HepG2 (cell line): ENCODE data around the gene ATP11C. TPM values are rescaled to one million over a fixed set of nuclear protein-coding genes. Genes with fewer than 3 reads are reported as not detected.

ENCODE experiments used
- ATAC-seq: fragments of 200-7000 bp; cut with Tn5 transposase; 3 replicates; pipeline ENCODE4 v1.9.1; 2020; ENCODE audit warnings: mild to moderate bottlenecking, moderate library complexity
- BruUV-seq: library from RNA; stranded (reverse); fragments of 400-500 nt; replicated peaks from 2 replicates; lab custom pipeline; 2021; lab: Mats Ljungman, UMichigan
- CTCF ChIA-PET: fragments of 300-600 bp; formaldehyde crosslinking; extraction: SDS; loops from one replicate; lab custom pipeline; 2021; ENCODE audit warnings: low total read pairs, inconsistent platforms, low intra/inter-chr PET ratio; lab: Yijun Ruan, JAX
- POLR2A ChIA-PET: fragments of 350-600 bp; sonication (Branson Sonifier 250); formaldehyde crosslinking; loops from one replicate; lab custom pipeline; 2020; ENCODE audit warnings: antibody characterized with exemption, inconsistent platforms; lab: Yijun Ruan, JAX
- DNase-seq: peaks from one replicate; pipeline ENCODE4 v3.0.0-alpha.2; 2015; ENCODE audit warnings: low spot score
- FAIRE-seq: peaks from 3 replicates; lab custom pipeline; 2011; peaks lifted over from hg19 to GRCh38; lab: Jason Lieb, UNC
- H2AFZ ChIP-seq: one replicate; pipeline ENCODE4 v1.6.1; 2011; ENCODE audit warnings: low read length, inconsistent platforms
- H3K27ac ChIP-seq: fragments of 300-600 bp; 3 replicates; pipeline ENCODE4 v1.8.0; 2011; ENCODE audit warnings: mixed run types, mild to moderate bottlenecking, mixed read lengths, low read length, inconsistent platforms; ENCODE audit not compliant: insufficient read depth; ENCODE audit errors: extremely low read length
- H3K27me3 ChIP-seq, 2 experiments: fragments of 200-600 bp in 1 of 2; 2 replicates in 1 of 2; 3 replicates in 1 of 2; pipeline versions ENCODE4 v1.6.0 to v1.8.0; 2011; ENCODE audit warnings: low read length in 2 of 2, mild to moderate bottlenecking in 2 of 2, moderate library complexity in 2 of 2, inconsistent platforms in 1 of 2; ENCODE audit not compliant: insufficient read depth in 2 of 2, control insufficient read depth in 1 of 2
- H3K36me3 ChIP-seq, 2 experiments: fragments of 200-600 bp in 1 of 2; replicated peaks in 1 of 2; 2 replicates in 1 of 2; 3 replicates in 1 of 2; pipeline versions ENCODE4 v1.5.1 to v1.8.0; 2011; ENCODE audit warnings: low read length in 2 of 2, inconsistent platforms in 1 of 2; ENCODE audit not compliant: insufficient read depth in 2 of 2, control insufficient read depth in 1 of 2
- H3K4me1 ChIP-seq: 2 replicates; pipeline ENCODE4 v1.5.1; 2012; ENCODE audit warnings: low read length, inconsistent platforms; ENCODE audit not compliant: insufficient read depth
- H3K4me2 ChIP-seq: 2 replicates; pipeline ENCODE4 v1.6.0; 2011; ENCODE audit warnings: low read depth, low read length, inconsistent platforms
- H3K4me3 ChIP-seq, 3 experiments: fragments of 200-600 bp in 1 of 3; sonication (generic), shearing (Covaris generic) in 1 of 3; replicated peaks in 1 of 3; 2 replicates each; pipeline ENCODE4 v1.5.1; 2011 to 2016; ENCODE audit warnings: low read length in 3 of 3, inconsistent platforms in 2 of 3, low read depth in 2 of 3, mild to moderate bottlenecking in 2 of 3, control low read depth in 1 of 3, mixed read lengths in 1 of 3; ENCODE audit not compliant: insufficient read depth in 1 of 3
- H3K79me2 ChIP-seq: one replicate; pipeline ENCODE4 v1.6.1; 2011; ENCODE audit warnings: low read length, inconsistent platforms; ENCODE audit not compliant: insufficient read depth
- H3K9ac ChIP-seq: 2 replicates; pipeline ENCODE4 v1.6.0; 2011; ENCODE audit warnings: mild to moderate bottlenecking, low read depth, low read length, inconsistent platforms; ENCODE audit not compliant: insufficient read depth
- H3K9me3 ChIP-seq: 2 replicates; pipeline ENCODE4 v1.5.1; 2012; ENCODE audit warnings: mild to moderate bottlenecking, low read length
- H4K20me1 ChIP-seq: 2 replicates; pipeline ENCODE4 v1.6.0; 2011; ENCODE audit warnings: inconsistent platforms, mild to moderate bottlenecking, low read length, moderate library complexity; ENCODE audit not compliant: insufficient read depth
- DRAP1 ChIP-seq: IDR thresholded peaks from 2 replicates; pipeline ENCODE4 v1.6.1; 2016; ENCODE audit warnings: missing genetic modification reagents, missing compliant biosample characterization
- ETV6 ChIP-seq: sonication (generic); formaldehyde crosslinking; conservative IDR thresholded peaks from 2 replicates; pipeline ENCODE4 v1.4.0; 2020; ENCODE audit warnings: missing genetic modification reagents
- FLYWCH1 ChIP-seq: sonication (generic); formaldehyde crosslinking; IDR thresholded peaks from 2 replicates; pipeline ENCODE4 v1.8.1; 2023; ENCODE audit warnings: mild to moderate bottlenecking, missing genetic modification reagents
- FOXK2 ChIP-seq: fragments of 450-650 bp; IDR thresholded peaks from 2 replicates; pipeline ENCODE4 v1.6.1; 2016
- FOXP4 ChIP-seq: sonication (generic); formaldehyde crosslinking; IDR thresholded peaks from 2 replicates; pipeline ENCODE4 v1.4.0; 2020; ENCODE audit warnings: missing genetic modification reagents
- HDAC1 ChIP-seq: sonication (generic); formaldehyde crosslinking; IDR thresholded peaks from 2 replicates; pipeline ENCODE4 v1.5.1; 2020; ENCODE audit warnings: mild to moderate bottlenecking, missing genetic modification reagents
- MAFK ChIP-seq, 2 experiments: IDR thresholded peaks in 1 of 2; conservative IDR thresholded peaks in 1 of 2; 2 replicates each; pipeline ENCODE4 v1.6.1; 2011; ENCODE audit warnings: improper control_type of control experiment in 2 of 2, low read length in 2 of 2
- MEIS1 ChIP-seq: sonication (generic); formaldehyde crosslinking; IDR thresholded peaks from 2 replicates; pipeline ENCODE4 v1.9.0; 2021; ENCODE audit warnings: mild to moderate bottlenecking, missing genetic modification reagents, moderate library complexity, borderline replicate concordance
- MYNN ChIP-seq: sonication (generic); formaldehyde crosslinking; IDR thresholded peaks from 2 replicates; pipeline ENCODE4 v1.4.0; 2020; ENCODE audit warnings: mild to moderate bottlenecking, low read depth, missing genetic modification reagents
- SRSF9 ChIP-seq: fragments of 200-400 bp; formaldehyde crosslinking; IDR thresholded peaks from 2 replicates; pipeline ENCODE4 v1.6.1; 2018; ENCODE audit warnings: borderline replicate concordance, mild to moderate bottlenecking, low read depth, low read length; ENCODE audit not compliant: insufficient read depth, poor library complexity, severe bottlenecking
- TCF7 ChIP-seq: sonication (generic); IDR thresholded peaks from 2 replicates; pipeline ENCODE4 v1.6.1; 2016; ENCODE audit warnings: antibody characterized with exemption, low read depth
- TIGD3 ChIP-seq: sonication (generic); formaldehyde crosslinking; IDR thresholded peaks from 2 replicates; pipeline ENCODE4 v1.5.1; 2020; ENCODE audit warnings: mild to moderate bottlenecking, missing genetic modification reagents, borderline replicate concordance
- TSC22D2 ChIP-seq: sonication (generic); formaldehyde crosslinking; IDR thresholded peaks from 2 replicates; pipeline ENCODE4 v1.5.1; 2020; ENCODE audit warnings: missing genetic modification reagents, mild to moderate bottlenecking, borderline replicate concordance
- ZBTB49 ChIP-seq: sonication (generic); formaldehyde crosslinking; IDR thresholded peaks from 2 replicates; pipeline ENCODE4 v1.4.0; 2020; ENCODE audit warnings: missing genetic modification reagents, borderline replicate concordance
- ZC3H4 ChIP-seq: sonication (generic); formaldehyde crosslinking; IDR thresholded peaks from 2 replicates; pipeline ENCODE4 v1.4.0; 2020; ENCODE audit warnings: missing genetic modification reagents, borderline replicate concordance
- ZNF17 ChIP-seq: sonication (generic); formaldehyde crosslinking; IDR thresholded peaks from 2 replicates; pipeline ENCODE4 v1.5.0; 2020; ENCODE audit warnings: mild to moderate bottlenecking, missing genetic modification reagents
- ZNF264 ChIP-seq: sonication (generic); formaldehyde crosslinking; IDR thresholded peaks from 2 replicates; pipeline ENCODE4 v1.4.0; 2020; ENCODE audit warnings: missing genetic modification reagents
- ZNF343 ChIP-seq: sonication (generic); formaldehyde crosslinking; IDR thresholded peaks from 2 replicates; pipeline ENCODE4 v1.4.0; 2020; ENCODE audit warnings: mild to moderate bottlenecking, missing genetic modification reagents
- ZNF878 ChIP-seq: sonication (generic); formaldehyde crosslinking; IDR thresholded peaks from 2 replicates; pipeline ENCODE4 v1.8.1; 2023; ENCODE audit warnings: mild to moderate bottlenecking, missing genetic modification reagents, moderate library complexity
- WGBS: methylation state at CpG from one replicate; pipeline ENCODE4 v1.1.6; 2017; ENCODE audit warnings: low lambda C conversion rate; 5-methylcytosine and 5-hydroxymethylcytosine counted together
- in situ Hi-C: cut with HindIII; loops from 2 replicates; pipeline ENCODE4 v1.10.0; 2017; ENCODE audit warnings: low pct_unique_long_range_greater_than_20kb; ENCODE audit not compliant: extremely low pct_ligation_motif_present
- intact Hi-C: fragments of 100-400 bp; cut with micrococcal nuclease; formaldehyde crosslinking; loops from one replicate; pipeline ENCODE4 v1.10.0; 2022; ENCODE audit not compliant: unreplicated experiment
- polyA plus RNA-seq, 8 experiments: library from polyadenylated mRNA; depleted of rRNA in 3 of 8; stranded (reverse) in 7 of 8; unstranded in 1 of 8; fragments of >200 nt; fragmentation: Illumina TruSeq in 4 of 8; extraction: Trizol in 4 of 8; gene quantifications; 2 replicates each; pipeline versions ENCODE4 v1.2.1 to v1.2.3, GENCODE V29; 2011 to 2016; ENCODE audit warnings: low read depth in 4 of 8, missing spikeins in 1 of 8, mixed read lengths in 1 of 8; ENCODE audit not compliant: insufficient read depth in 1 of 8
- total RNA-seq, 5 experiments: library from RNA; depleted of rRNA; stranded (reverse); fragments of >200 nt; fragmentation: Illumina TruSeq; extraction: Trizol; gene quantifications; 2 replicates each; pipeline ENCODE4 v1.2.3, GENCODE V29; 2016; ENCODE audit warnings: low read depth in 1 of 5

Gene ATP11C
- total and polyA plus RNA-seq, 2 of the 13 experiments (the other 11 are each of a cell fraction or from before 2014, with no cell fraction given), result 8.5 to 16.9 TPM

- Histone ChIP-seq H3K9ac (no peak overlapping the region), H3K36me3 (no peaks in the 10 kb centered on the region), H2AFZ (no peak overlapping the region), H3K27ac (no peak overlapping the region), H3K4me2 (no peak overlapping the region), H3K79me2 (peaks cover 12% of the 10 kb centered on the region), H3K9me3 (no peaks in the 10 kb centered on the region), H3K27me3 (no peaks in the 10 kb centered on the region), H3K4me1 (peaks cover 15% of the 10 kb centered on the region), H3K4me3 (no peak overlapping the region), H4K20me1 (no peaks in the 10 kb centered on the region)
- DNase-seq, result no peak
- 94% methylated on average over 1 of the region's 1 CpG for WGBS
- BruUV-seq, result no TSS peak
- in situ Hi-C loops, result no loop called here
- ChIA-PET CTCF (no interaction called here), POLR2A (interaction anchor here (1.3 kb wide), 1 partner anchor 13 kb away, joined by 4 read pairs; the partner anchor contains the start of gene ATP11C)
- no peak for FAIRE-seq
- no peak for ATAC-seq
- TF ChIP-seq TSC22D2 (CRISPR knock-in tag) (no peak), MYNN (CRISPR knock-in tag) (no peak), FOXK2 (no peak), ZNF878 (CRISPR knock-in tag) (no peak), ETV6 (CRISPR knock-in tag) (no peak), TCF7 (no peak), TIGD3 (CRISPR knock-in tag) (no peak), HDAC1 (no peak), DRAP1 (CRISPR knock-in tag) (no peak), FOXP4 (CRISPR knock-in tag) (no peak), SRSF9 (no peak), MEIS1 (no peak), ZC3H4 (CRISPR knock-in tag) (no peak), ZNF17 (CRISPR knock-in tag) (no peak), MAFK (conservative IDR thresholded peaks at IDR 0.05 in 1 of 2, IDR thresholded peaks at IDR 0.05 in 1 of 2; ENCODE audit: low read length in 2 of 2) (no peak), ZNF264 (no peak), FLYWCH1 (CRISPR knock-in tag) (no peak), ZBTB49 (CRISPR knock-in tag) (no peak), ZNF343 (CRISPR knock-in tag) (no peak)
- intact Hi-C loops, result no loop called here
These were observed 12.5 kb downstream of the ATP11C start for GRCh38 chrX:139920316-139920715.
